GM19043 (cell line): Measurements from ENCODE around the gene NXPH4.
A peak's percentile ranks its signal among the peaks of the same experiment; 100 is the strongest.

Experiments
- ATAC-seq: cut with Tn5 transposase; IDR thresholded peaks from one replicate; pipeline ENCODE4 v1.9.1; 2021; ENCODE audit warnings: low read depth; ENCODE audit not compliant: unreplicated experiment

The NXPH4 gene

DNA sequence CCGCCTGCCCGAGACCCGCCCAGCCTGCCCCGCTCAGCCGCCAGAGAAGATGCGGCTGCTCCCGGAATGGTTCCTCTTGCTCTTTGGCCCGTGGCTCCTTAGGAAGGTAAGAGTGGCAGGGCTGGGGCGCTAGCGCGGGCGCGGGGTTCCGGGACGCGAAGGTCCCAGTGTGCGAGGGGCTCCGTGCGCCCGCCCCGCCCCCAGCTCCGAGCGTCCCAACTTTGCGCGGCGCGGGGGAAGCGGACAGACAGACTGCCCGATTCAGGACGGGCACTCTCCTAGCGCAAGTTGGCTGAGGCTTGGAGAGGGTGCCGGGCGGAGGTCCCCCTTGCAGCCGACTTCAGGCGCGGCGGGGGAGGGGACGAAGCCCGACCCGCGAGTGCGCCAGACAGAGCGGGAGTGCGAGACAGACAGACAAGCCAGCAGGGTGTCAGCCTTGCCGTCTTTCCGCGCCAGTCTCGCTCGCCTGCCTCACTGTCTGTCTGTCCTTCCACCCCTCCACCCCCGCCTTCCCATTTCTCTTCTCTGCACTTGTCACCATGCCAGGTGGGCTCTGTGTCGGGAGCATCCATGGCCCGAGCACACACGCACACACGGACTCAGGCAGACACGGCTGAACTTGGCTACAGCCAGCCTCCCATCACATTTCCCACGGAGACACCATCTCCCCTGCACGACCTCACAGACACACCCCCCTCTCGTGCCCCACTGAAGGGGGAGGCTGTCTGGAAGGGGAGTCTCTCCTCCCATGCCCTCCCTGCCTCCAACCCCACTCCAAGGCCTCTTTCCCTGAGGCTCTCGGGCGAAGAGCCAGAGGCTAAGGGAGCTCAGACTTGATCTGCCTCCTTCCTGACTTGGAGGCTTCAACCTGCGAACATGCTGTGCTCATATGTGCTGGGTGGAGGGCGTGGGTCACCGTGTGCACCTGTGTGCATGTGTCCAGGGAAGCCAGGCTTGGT is 606 bp downstream of the NXPH4 start:
- no peak for ATAC-seq

DNA sequence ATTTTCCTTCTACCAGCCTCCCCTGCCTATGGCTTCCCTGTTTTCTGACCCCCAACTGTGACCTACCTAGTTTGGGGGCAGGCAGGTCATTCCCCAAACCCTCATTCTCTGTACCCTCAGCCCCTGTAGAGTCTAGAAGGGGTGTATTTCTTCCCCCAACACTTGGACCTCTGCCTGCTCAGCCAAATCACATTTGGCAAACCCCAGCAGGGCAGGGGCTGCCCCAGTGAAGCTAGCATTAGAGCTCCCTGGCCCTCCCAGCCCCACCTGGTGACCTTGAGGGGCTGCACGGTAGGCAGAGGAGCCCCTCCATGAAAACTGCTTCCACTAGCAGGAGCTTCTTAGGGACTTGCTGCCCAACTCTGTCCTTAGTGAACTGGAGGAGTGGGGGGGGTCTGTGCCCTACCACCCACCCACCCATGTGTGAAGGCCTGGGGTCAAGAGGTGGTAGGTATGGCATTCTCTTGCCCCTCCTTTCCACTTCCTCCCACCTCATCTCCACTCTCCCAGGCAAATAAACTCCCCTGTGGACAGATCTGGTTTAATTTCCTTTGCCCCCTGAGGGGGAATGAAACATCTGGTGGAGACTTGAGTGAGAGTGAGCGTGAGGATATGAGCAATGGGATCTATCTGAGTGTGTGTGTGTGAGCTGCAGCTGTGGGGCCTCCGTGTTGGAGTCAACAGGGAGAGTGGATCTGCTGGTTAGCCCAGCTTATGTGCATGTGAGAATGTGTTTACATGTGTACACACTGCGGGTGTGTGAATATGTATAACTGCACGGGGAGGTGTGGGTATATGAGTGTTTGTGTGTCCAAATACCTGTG is 1.6 kb downstream of the NXPH4 start:
- no peak for ATAC-seq

DNA sequence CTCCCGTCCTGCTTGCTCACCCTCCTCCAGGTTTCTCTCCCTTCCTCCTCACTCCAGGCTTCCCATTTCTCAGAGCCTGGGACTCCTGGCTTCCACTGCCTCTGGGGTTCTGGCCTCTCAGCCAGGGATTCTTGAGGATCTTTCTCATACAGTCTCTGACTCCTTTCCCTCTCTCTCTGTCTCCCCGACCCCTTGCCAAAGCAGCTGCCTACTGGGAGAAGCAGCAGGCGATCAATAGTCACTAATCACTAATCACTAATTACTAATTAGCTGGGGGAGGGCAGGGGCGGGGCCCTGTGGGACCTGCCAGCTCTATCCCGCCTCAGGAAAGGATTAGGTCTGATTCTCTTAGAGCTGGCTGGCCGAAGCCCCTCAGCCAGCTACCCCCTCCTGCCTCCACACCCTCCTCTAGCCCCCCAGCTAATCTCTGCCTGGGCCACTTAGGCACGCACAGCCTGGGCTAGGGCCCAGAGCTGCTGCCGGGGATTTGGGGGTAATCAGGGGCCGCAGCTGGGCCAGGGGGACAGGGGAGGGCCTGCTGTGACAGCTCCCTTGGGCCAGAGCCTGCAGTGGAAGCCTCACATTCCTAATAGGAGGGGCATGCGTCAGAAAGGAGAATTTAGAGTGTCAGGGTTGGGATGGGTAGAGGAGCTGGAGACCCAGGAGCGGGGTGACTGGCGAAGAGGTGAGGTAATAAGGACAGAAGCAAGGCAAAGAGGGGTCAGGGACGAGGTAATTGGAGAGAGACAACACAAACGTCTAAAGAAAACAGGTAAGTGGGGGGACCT is 2.8 kb downstream of the NXPH4 start:
- no peak for ATAC-seq

DNA sequence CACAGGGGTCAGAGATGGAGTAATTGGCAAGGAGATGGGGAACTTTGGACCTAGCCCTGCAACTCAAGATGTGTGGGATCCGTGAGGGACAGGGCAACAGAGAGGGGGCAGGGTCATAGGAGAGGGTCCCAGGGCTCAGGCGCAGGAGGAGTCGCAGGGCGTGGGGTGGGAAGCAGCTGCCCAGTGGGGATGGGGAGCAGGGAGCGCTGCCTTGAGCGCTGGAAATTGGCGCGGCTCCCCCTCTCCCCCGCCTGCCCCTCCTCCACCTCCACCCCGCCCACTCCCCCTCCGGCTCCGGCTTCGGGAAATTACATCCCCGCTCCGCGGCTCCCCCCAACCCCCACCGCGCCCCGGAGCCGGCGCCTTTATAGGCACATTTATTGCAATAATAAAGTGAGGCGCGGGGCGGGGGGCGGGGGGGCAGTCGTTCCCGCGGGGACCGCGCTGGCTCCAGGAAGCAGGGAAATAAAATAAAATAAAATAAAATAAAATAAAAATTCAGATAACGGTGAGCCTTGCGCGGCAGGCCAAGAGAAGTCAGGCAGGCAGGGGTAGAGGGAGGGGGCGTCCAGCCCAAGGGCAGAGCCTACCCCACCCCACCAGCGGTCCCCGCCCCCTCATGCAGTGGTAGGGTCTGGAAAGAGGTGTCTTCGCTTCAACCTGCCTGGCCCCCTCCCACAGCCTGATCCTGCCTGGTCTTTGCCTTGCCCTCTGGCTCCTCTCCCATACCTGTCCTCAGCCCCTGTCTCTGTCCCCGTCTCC is 3.6 kb downstream of the NXPH4 start:
- ATAC-seq = no peak

DNA sequence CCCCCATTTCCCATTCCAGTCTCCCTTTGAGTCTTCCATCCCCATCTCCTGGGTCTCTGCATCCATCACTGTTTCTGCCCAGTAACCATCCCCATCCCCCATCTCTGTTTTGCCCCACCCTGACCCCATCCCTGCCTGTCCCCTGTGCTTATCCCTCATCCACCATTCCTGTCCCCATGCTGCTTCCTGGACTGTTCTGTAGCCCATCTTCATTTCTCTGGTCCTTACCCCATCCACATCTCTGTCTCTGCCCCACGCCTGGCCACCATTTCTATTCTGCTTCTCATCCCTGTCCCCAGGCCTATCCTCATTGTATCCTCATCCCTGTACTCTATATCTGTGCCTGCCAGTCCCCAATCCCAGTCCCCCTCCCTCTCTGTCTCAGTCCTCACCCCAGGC is 4.2 kb downstream of the NXPH4 start:
- ATAC-seq = no peak

DNA sequence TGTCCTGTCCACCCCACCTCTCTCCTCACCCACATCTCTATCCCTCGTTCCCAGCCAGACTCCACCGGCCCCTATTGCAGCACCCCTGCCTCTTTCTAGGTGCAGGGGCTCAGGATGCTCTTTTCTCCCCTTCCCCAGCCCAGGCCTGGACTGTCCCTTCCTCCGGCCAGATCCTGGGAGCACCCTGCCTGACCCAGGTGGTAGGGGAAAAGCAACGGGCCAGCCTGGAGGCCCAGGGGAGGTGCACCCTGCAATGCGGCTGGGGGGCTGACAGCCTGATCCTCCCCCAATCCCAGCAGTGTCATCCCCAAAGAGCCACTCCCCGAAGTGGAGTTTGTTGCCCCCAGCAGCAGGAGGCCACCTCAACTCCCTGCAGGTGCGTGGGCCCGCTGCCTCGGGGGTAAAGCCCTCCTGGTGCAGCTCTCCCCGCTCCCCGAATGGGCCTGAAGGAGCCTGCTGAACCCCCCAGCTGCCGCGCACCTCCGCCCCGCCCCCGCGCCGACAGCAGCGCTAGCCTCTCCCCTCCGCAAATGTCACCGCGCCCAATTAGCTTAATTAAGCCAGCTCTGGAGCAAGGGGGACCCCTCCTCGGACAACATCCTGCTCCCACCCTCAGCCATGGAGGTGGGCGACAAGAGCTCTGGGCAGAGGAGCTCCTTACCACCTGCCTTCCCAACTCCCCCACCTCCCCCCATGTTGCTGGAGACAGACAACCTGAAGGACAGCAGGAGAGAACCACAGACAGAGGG is 4.7 kb downstream of the NXPH4 start:
- ATAC-seq = no peak

DNA sequence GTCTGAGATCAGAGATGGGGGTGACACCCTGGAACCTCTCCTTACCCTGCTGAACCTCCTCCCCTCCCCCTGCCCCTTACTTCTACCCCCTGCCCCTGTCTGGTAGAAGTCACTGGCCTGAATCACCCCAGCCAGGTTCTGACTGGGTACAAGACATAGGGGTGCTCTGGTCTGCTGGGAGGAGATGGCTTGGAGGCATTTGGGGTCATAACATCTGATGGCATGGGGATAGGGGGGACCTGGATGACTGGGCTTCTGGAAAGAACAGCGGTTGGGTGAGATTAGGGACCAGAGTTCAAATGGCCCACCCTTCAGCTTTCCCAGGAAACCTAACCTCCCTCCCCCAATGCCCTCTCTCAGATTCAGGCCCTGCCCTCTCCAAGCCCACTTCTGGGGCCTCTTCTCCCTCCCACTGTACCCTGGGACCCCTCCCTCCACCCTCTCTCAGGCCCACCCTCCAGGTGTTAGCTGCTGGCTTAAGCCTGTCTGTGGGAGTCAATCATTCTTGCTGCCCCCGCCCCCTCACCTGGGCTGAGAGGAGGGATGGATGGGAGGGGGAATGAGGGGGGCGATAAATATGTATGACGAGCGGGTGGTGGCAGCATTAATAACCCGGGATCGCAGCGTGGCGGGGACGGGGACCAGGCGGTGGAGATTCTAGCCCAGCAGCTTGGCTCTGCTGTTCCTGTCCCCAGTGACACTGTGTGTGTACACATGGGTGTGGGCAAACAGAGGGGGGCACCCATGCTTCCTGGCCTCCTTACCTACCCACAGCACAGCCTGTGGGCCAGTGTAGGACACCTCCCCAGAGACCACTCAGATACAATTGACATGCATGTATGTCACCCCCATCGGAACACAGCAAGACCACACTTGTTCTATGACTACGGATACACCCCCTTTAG is 5.9 kb downstream of the NXPH4 start:
- no peak for ATAC-seq

DNA sequence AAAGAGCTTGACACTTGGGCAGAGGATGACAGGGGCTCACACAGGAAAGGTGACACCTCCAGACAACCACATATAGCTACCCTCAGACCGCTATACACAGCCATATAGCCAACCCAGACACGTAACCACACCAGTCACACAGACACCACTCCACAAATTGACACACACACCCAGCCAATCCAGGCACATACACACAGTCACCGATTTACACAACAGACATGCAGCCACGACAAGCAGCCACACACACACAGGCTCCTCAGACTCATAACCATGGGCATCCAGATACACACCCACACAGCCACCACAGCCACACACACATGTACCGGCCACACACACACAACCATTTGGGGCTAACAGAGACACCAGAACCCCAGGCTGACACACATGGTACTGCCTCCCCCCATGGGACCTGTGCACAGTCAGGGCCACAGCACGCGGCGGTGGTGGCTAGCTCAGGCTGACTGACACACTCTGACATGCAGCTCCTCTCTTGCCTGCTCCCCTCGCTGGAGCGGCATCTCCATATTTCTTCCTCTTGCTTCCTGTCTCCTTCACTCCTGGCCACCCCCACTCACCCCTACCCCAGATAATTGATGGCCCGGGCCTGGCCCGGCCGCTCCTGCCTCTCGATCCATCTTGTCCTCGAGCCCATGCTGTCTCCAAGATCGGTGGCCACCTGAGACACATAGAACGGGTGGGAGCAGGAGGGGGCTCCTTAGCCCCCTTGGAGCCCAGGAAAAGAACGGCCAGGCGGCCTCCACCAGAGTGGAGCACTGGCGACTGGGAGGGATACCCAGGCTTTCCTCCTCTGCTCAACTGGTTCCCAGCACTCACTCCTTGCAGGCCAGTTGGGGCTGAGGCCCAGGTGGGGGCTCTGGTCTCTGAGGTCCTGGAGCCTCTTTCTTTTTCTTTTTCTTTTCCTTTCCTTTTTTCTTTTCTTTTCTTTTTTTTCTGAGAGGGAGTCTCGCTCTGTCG is 6.9 kb downstream of the NXPH4 start:
- no peak for ATAC-seq

DNA sequence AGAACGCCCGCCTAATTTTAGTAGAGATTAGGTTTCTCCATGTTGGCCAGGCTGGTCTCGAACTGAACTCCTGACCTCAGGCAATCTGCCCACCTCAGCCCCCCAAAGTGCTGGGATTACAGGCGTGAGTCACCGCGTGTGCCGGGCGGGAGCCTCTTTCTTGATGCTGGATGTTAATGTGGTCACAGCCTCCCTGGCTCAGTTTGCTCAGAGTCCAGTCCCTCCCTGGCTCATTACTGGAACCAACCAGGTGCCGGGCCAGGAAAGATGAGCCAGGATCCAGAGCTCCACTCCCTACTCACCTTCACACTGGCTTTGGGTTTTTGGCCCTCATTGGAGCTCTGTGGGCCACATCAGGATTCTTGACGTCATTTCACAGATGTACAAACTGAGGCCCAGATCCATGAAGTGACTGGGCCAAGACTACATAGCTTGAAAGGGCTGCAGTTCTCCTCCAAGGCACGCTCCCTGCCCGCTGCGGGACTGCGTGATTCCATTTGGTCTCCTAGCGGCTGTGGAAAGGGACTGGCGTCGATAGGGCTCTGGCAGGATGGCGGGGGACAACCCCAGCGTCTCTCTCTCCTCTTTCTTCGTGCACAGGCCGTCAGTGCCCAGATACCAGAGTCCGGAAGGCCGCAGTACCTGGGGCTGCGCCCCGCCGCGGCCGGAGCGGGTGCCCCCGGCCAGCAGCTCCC is 7.8 kb downstream of the NXPH4 start:
- no peak for ATAC-seq

DNA sequence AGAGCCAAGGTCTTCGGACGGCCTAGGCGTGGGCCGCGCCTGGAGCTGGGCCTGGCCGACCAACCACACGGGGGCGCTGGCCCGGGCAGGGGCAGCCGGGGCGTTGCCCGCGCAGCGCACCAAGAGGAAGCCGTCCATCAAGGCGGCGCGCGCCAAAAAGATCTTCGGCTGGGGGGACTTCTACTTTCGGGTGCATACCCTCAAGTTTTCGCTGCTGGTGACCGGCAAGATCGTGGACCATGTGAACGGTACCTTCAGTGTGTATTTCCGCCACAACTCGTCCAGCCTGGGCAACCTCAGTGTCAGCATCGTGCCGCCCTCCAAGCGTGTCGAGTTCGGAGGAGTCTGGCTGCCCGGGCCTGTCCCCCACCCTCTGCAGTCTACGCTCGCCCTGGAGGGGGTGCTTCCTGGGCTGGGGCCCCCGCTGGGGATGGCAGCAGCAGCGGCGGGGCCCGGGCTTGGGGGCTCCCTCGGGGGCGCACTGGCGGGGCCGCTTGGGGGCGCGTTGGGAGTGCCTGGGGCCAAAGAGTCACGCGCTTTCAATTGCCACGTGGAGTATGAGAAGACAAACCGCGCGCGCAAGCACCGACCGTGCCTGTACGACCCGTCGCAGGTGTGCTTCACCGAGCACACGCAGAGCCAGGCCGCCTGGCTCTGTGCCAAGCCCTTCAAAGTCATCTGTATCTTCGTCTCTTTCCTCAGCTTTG is 8.5 kb downstream of the NXPH4 start:
- peak; percentile 36 for ATAC-seq

DNA sequence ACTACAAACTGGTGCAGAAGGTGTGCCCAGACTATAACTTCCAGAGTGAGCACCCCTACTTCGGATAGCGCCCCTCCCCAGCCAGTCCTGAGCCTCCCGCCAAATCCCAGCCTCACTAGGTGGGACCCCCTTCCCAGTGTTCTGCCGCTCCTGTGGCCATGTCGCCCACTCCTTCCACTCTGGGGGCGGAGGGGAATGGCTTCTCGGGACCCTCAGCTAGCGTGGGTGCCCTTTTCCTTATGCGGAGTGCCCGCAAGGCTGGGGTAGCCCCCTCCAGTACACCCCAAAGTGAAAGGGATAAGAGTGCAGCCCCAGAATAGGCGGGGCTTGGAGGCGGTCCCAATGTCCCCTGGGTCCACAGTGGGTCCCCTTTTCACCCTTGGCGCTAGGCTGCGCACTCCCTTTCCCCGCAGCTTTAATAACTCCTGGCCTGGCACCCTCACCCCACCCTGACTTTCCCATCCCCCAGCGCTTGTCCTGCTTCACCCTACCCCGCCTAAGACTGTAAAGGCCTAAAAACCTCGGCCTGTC is 9.2 kb downstream of the NXPH4 start:
- ATAC-seq = no peak

DNA sequence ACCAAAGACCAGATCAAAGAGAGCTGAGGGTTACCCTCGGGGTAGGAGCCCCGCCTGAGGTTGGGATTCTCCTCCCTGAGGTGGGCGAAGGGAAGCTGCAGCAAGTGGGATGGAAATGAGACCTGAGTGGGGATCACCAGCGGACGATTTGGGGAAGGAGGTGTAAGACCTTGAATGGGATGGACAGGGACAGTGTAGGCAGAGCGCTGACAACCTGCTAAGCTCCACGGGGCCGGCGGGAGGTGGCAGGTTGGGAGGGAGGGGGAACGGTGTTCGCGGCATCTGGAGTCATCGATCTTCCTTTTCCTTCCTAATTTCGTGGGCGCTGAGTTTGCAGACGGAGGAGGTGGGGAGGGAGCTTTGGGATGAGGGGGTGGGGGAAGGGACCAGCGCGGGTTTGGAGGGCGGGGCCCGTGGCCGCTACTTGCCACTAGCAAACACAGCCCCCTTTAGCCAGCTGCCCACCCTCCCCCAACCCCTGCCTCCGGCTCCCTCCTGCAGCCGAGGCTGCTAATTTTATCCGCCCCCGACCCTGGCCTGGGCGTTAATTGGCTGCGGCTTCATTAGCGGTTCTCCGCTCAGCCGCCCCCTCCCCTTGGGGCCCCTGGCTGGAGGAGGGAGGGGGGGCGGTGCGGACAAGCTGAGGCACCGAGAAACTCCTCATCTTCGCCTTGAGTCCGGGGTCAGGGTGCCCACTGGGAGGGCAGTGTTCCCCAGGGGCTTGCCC is 10.2 kb downstream of the NXPH4 start:
- ATAC-seq = no peak

DNA sequence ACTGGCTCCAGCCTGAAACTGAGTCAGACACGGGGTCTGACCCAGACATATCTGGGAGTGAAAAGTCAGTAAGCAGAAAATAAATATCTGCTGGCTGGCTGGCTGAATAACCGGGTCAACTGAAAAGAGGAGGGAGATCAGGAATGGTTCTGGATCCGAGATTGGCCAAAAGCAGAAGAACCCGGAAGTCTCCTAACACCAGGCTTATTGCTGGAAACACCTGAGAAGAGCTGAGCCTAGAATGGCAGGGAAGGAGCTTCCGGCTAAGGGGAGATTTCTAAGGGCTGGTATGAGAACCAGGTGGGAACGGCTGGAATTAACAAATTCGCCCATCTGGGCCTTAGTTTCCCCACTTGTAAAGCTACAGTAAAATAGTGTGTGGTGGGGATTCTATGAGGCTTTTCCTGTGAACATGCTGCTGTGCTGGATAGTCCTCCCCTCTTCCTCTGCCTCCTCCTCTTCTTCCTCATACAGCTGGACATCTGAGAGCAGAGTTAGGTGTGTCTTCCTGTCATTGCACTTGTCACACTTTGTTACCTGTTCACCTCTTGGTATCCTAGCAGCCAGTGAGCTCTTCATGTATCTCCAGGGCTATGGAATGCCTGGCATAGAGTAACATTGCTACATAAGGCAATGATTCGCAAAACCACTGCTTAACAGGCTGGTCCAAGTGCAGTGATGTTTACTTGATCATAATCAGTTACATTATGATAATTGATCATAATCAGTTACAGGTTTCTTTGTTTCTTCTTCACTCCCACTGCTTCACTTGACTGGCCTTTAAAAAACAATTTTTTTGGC is 10.9 kb downstream of the NXPH4 start:
- ATAC-seq = no peak

DNA sequence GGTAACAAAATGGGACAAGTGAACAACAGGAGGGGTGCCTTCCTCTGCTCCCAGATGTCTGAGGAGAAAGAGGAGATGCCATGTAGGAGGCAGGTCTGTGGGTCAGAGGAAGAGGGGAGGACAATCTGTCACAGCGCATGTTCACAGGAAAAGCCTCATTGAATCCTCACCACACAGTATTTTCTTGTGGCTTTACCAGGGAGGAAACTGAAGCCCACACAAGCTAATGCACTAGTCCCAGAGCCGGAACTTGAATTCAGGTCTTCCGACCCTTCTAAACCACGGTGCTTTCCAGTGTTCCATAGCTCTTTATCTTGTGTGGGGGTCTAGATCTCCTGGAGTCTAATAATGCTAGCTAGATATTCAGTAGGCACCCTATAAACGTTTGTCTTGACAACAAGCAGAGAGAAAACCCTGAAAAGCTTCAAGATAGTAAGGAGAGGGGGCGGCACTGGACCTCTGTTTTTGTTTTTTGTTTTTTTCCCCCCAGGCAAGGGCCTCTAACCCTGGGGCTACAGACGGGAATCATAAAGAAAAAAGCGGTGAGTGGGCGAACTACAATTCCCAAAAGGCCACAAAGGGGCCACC is 12.5 kb downstream of the NXPH4 start:
- ATAC-seq = no peak
